GM19035 (cell line): ENCODE data around the gene SEZ6L.
A peak's percentile ranks its signal among the peaks of the same experiment; 100 is the strongest.

Source experiments
- ATAC-seq: cut with Tn5 transposase; IDR thresholded peaks from one replicate; pipeline ENCODE4 v1.9.1; 2021; ENCODE audit not compliant: unreplicated experiment

Gene SEZ6L

DNA sequence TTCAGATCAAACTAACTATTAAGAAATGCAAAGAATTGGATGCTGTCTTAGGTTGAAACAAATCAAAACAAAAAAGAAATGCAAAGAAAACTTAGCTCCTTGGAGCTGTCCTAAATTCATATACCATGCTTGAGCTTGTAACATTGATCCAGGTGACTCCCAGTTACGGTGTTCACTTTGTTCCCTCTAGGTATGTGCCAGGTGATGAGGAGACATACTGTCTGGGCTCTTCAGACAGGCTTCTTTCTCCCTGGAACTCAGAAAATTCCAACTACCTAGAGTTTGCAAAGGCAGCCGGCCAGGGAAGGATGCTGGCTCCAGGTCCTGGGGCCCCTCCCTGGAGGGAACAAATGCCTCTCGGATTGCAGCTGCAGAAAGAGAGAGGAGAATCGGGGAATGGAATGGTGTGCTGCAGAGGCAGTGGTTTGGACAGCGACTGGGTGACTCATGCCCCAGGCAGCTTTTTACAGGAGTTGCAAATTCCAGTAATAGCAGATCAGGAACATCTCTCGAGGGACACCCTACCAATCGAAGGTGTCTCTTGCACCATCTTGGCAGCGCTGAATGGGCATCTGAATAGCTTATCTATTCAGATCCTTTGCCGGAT, 247.5 kb downstream of the SEZ6L start:
- no peak for ATAC-seq

DNA sequence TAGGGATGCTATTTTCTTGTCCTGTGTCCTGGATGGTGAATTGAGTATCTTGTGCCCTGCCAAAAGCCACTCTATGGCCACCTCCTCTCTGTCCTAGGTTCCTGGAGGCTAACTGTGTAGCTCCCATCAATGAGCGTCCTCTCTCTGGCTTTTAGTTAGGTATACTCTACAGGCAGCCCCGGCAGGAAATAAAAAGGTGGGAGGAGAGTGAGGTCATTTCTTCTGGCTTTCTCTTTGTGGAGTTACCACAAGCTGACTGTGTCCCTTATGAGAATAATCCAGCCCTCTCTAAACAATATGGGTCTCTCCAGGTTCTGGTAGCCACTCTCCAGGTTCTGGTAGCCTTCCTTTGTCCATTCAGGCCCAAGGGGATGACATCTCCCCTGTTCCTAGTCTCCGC, 248.1 kb downstream of the SEZ6L start:
- no peak for ATAC-seq

DNA sequence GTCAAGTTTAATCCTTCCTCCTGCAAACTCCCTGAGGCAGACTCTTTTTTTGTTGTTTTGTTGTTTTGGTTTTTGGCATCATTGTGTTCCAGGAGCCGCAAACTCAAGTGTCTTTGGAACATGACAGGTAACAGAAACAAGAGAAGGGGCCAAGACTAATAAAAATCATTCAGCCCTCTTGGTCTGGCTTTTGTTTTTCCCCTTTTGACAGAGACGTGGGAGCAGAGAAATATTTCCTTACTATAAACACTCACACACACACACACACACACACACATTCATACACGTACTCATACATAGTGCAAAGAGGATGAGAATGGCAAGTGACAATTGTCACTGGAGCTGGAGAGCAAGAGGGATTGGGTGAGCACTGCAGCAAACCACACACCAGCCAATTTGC, 249.4 kb downstream of the SEZ6L start:
- no peak for ATAC-seq

DNA sequence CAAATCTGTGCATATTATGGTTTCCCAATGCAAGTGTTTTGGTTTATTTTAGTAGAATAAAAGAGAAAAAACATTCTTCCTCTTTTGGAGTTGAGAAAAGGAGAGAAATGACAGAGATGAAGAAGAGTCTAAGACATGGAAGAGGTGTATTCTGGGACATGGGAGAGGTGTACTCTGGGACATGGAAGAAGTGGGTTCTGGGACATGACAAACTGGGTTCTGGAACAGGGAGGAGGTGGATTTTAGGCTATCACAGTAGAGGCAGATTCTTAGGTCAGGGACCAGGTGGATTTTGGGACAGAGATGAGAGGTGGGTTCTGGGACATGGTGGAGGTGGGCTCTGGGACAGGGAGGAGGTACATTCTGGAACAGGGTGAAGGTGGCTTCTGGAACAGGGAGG, 257.7 kb downstream of the SEZ6L start:
- no peak for ATAC-seq

DNA sequence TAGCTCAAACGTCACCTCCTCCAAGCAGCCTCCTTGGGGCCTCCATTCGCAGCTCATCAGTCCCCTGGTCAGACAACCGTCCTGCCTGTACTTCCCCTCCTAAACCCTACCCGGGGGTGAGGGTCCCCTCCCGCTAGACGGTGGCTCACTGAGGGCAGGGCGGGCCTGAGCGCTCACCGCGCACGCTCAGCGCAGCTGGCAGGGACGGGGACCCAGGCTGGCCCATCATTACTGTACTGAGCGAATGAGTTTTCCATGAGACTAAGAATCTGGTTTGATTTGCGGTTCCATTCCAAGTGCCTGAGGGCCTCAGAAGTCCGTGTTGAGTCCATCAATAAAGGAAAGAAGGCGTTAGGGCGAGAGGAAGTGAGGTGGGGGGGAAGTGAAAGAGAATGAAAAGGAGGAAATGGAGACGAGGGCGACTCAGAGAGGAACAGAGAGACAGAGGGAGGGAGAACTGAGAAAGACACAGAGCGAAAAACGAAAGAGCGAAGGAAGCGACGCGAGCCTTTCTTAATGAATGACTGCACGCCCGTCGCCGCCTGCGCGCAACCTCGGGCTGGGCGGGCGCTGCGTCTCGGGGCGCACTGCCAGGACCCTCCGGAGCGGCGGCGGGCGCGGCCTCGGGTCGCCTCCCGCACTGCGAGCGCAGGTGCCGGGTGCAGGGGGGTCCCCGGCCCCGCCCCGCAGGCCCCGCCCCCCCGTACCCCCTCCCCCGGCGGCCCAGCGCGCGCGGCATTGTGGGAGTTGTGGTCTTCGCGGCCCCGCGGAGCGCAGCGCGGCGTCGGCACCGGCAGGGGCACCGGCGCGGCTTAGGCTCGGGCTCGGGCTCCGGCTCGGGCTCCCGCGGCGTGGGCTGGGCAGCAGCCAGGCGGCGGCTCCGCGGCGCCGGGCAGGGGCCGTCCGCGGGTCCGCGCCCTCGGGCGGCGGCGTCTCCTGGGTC, 259.5 kb downstream of the SEZ6L start, which contains the start of gene ASPHD2:
ASPHD2 (plus strand) TSS at position 746 of the 943 bp plus-strand sequence. CDS start 4,356 bp downstream, outside the sequence.
- peak; percentile 70 for ATAC-seq

DNA sequence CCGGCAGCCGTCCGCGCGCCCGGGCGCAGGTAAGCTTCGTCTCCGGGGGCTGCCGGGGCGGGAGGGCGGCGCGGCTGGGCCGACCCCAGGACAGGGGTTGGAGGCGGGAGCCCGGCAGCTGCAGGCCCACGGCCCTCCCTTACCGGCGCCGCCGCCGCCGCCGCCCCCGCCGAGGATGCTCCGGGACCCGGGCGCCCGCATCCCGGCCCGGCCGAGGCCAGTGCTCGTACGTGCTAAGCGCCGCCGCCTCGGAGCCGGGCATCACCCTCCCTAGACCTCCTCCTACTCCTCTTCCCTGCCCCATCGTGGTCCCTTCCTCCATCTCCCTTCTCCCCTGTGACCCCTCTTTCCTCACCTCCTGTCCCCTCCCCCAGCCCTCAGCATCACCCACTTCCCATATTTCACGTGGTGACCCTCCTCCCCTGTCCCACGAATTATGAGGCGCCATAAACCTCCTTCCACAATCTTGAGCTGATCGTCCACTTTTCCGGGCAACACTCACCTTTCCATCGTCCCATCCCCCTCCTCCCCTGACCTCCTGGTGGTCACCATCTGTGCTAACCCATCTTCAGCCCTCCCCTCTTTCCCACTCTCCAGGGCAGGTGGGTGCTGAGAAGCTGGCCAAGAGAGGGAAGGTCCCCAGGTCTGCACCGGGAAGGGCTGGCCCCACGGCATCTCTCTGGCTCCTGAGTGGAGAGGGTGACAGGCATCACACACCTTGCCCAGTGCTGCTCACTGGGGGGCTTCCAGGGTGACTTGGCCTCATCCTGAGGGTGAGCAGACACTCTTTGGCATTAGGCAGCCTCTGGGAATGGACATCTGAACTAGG, 260.4 kb downstream of the SEZ6L start:
- peak; percentile 7 for ATAC-seq

DNA sequence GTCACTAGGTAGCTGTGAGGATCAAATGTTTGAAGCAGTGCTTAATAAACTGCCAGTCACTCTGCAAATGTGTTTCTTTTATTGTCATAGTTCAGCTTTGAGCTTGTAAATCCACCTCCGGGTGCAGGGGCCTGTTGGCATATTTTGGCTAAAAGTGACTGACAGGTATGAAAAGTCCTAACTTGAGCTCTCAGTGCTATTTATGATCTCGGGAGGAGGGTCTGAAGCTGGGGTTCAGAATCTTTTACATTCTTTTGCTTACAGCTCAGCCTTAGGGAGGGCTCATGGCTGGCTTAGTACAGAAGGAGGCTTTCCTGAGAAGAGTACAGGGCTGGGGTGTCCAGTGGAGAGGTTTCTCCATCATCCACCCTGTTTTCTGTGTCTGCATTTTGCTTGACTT, 261.3 kb downstream of the SEZ6L start:
- no peak for ATAC-seq

DNA sequence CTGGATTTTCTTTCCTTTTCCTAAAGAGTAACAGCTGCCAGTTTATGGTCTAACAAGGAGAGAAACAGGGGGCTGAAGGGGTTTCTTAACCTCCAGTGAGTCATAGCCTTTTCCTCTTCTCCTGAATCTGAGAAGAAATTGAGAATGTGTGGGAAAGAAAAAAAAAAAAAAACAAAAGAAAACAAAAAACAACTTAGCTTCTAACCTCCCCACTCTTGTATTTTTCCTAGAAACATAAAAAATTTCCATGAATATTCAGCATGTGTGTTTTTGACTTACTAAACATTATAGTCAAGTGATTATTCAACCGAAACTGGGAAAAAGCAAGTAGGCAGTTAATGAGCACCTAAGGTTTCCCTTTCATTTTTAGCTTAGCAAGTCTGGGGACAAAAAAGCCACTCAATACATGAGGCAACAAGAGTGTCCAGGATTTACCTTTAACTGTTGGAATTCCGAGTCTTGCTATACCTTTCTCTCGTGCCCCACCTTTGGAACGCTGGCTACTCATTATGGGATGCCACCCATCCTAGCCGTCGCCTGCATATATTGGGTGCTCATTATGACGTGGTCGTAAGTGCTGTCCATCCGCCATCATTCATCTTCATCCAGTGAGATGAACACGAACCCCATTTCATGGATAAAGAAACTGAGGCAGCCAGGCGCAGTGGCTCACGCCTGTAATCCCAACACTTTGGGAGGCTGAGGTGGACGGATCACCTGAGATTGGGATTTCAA, 262.2 kb downstream of the SEZ6L start:
- ATAC-seq, result no peak

DNA sequence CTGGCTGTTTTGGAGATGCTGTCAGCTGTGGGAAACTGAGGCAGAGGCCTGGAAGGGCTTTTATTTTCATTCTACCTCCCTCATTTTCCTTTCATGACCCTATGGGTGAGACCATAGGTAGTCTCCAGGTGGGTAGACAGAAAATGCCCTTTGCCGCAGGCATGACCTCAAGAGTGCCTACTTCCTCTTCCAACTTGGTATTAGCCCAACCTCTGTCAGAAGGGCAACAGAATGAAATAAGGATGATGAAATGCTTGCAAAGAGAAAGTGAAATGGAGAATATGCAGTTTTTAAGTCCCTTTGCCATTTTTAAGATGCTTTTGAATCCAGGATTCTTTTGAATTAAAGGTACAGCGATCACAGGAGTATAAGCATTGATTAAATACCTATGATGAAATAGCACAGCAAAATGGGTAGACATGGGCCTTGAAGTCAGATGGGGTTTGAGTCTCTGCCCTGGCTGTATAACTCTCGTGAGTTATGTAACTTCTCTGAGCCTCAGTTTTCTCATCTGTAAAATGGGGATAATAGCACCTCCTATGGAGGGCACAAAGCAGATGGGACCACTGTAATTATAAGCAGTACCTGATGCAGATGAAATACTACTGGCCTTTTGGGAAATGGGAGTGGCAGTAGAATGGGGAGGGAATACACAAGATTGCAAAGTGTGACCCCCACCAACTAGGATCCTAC, 263.5 kb downstream of the SEZ6L start:
- ATAC-seq, result no peak
